Adipocyte (in vitro differentiated cells): ENCODE results near the gene USB1.
A peak's percentile ranks its signal among the peaks of the same experiment; 100 is the strongest.
"Not testable (repeated sequence)": the region's sequence is repeated elsewhere in the genome, so short reads cannot be mapped to it uniquely, and the experiment has no call there.

Experiments
- DNase-seq: peaks from one replicate; pipeline ENCODE4 v3.0.0-alpha.2; 2015; ENCODE audit warnings: low read depth
- H3K27me3 ChIP-seq: replicated peaks from 2 replicates; pipeline ENCODE4 v1.7.0; 2013; ENCODE audit warnings: mild to moderate bottlenecking, low read length, moderate library complexity; ENCODE audit not compliant: control insufficient read depth, insufficient read depth
- H3K36me3 ChIP-seq: 2 replicates; pipeline ENCODE4 v1.7.0; 2013; ENCODE audit warnings: low read length, mild to moderate bottlenecking, moderate library complexity; ENCODE audit not compliant: control insufficient read depth, insufficient read depth, severe bottlenecking
- H3K4me1 ChIP-seq: 2 replicates; pipeline ENCODE4 v1.7.0; 2013; ENCODE audit warnings: mild to moderate bottlenecking, low read length, moderate library complexity; ENCODE audit not compliant: control insufficient read depth, insufficient read depth
- H3K4me3 ChIP-seq: 2 replicates; pipeline ENCODE4 v1.7.0; 2013; ENCODE audit warnings: mild to moderate bottlenecking, low read length, moderate library complexity
- H3K9ac ChIP-seq: 2 replicates; pipeline ENCODE4 v1.7.0; 2013; ENCODE audit warnings: mild to moderate bottlenecking, low read length, moderate library complexity
- H3K9me3 ChIP-seq: 2 replicates; pipeline ENCODE4 v1.7.0; 2013; ENCODE audit warnings: mild to moderate bottlenecking, low read length, moderate library complexity; ENCODE audit not compliant: control insufficient read depth

The USB1 gene

DNA sequence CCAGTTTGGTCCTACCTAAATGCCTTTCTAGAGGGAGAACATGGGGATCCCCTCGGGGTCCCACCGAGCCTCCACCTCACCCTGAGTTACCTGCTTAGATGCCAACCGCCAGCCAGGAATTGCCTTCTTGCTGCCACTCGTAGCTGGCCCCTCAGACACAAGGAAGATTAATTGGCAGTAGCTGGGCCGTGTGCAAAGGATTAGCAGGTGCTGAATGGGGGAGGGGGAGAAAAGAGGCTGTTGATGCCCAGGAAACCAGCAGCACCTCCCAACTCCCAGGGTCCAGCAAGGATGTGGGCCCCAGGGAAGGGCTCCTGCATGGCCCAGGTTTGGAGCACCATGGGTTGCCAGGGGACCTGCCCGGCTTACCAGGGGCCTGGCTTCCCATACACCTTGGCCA lies 30.2 kb upstream of the USB1 start, which contains the start of gene CNGB1:
TSS of gene CNGB1 (minus strand) at position 159 of the 400 bp plus-strand sequence. CDS start 3,842 bp downstream, outside the sequence.
- H3K27me3 ChIP-seq = peaks cover 65% of the 10 kb centered on the region
- H3K4me3 ChIP-seq = no peak within 1 kb of the TSS
- peaks cover 5% of the 10 kb centered on the region for H3K4me1 ChIP-seq
- H3K9ac ChIP-seq = no peak within 1 kb of the TSS
- DNase-seq = no peak
- H3K9me3 ChIP-seq = no peaks in the 10 kb centered on the region
- H3K36me3 ChIP-seq = no peaks in the 10 kb centered on the region

DNA sequence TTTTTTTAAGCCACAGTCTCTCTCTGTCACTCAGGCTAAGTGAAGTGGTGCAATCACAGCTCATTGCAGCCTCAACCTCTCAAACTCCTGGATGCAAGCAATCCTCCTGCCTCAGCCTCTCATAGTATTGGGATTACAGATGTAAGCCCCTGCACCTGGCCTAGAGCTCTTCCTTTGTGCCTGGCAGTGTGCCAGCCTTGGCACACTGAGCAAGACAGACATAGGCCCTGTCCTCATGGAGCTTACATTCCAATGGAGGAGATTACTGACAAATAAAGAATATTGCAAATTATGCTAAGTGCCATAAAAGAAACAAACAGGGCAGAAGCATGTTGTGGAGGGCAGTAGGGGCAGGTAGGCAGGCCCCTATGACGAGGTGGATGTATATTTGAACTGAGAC lies 29.4 kb upstream of the USB1 start:
- H3K9ac ChIP-seq = no peak overlapping the region
- no peaks in the 10 kb centered on the region for H3K4me1 ChIP-seq
- peaks cover 69% of the 10 kb centered on the region for H3K27me3 ChIP-seq
- no peaks in the 10 kb centered on the region for H3K9me3 ChIP-seq
- DNase-seq = no peak
- H3K4me3 ChIP-seq = no peak overlapping the region
- H3K36me3 ChIP-seq = no peaks in the 10 kb centered on the region

DNA sequence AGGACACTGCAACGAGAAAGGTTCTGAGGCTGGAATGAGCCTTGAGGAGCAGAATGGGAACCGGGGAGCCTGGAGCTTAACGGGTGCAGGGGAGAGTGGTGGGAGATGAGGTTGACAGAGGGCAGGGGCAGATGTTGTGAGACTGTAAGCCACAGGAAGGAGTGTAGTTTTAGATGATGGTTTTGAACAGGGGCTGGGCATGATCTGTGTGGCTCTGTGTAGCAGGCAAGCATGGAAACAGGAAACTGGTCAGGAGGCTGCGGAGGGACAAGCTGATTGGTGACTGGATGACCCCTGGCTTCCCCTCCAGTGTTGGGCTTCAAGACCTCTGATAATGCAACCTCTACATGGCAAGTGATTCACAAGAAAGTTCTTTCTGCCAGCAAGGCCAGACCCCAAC lies 28.9 kb upstream of the USB1 start:
- H3K9ac ChIP-seq = no peak overlapping the region
- DNase-seq = no peak
- peaks cover 72% of the 10 kb centered on the region for H3K27me3 ChIP-seq
- H3K4me1 ChIP-seq = no peaks in the 10 kb centered on the region
- no peaks in the 10 kb centered on the region for H3K36me3 ChIP-seq
- H3K4me3 ChIP-seq = no peak overlapping the region
- H3K9me3 ChIP-seq = no peaks in the 10 kb centered on the region

DNA sequence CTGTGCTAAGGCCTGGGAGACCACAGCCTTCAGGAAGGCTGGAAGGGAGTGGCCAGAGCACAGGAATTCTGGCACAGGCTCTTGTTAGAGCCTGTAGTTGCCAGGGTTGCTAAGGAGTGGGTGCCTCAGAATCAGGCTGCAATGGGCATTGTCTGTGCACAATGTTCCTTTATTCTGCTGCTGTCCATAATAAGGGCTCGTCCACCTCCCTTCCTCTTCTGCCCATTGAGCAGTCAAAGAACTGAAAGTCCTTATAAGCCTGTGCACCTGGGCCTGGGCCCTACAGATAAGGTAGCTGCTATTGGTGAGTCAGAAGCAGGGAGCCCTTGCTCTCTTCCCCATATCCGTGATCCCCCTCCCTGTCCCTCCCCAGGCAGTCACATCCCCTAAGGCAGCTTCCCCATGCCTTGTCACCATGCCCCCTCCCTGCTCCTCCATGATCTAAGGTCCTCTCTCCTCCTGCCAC lies 24.8 kb upstream of the USB1 start:
- no peak overlapping the region for H3K9ac ChIP-seq
- peaks cover 70% of the 10 kb centered on the region for H3K27me3 ChIP-seq
- no peaks in the 10 kb centered on the region for H3K9me3 ChIP-seq
- no peak overlapping the region for H3K4me3 ChIP-seq
- peak; percentile 30 for DNase-seq
- H3K4me1 ChIP-seq = no peaks in the 10 kb centered on the region
- no peaks in the 10 kb centered on the region for H3K36me3 ChIP-seq

DNA sequence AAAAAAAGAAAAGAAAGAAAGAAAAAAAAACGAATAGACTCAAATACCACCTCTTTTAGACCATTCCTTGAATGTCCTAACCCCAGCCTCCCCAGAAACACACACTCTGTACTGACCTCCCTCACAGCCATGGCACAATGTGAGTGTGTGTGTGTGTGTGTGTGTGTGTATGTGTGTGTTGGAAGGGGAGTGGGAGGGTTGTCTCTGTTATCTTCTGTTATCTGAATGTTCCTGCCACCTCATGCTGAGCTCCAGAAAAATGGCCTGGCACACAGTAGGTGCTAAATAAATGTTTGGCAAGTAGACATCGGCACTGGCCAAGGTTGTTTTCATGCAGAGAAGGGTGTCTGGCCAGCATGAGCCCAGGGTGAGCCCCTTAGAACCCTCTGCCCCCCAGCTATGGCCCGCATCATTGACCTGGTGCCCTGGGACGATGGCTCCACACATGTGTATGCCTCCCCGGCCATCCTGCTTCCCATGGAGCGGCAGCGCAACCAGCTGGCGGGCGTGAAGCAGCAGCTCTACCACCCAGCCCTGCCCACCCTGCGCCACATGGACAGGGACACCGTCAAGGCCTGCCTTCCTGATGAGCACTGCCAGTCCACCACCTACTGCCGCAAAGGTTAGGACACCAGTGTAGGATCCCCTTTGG lies 23.7 kb upstream of the USB1 start:
- no peak overlapping the region for H3K9ac ChIP-seq
- H3K4me1 ChIP-seq = no peaks in the 10 kb centered on the region
- peaks cover 67% of the 10 kb centered on the region for H3K27me3 ChIP-seq
- no peaks in the 10 kb centered on the region for H3K36me3 ChIP-seq
- H3K9me3 ChIP-seq = no peaks in the 10 kb centered on the region
- DNase-seq = no peak
- H3K4me3 ChIP-seq = no peak overlapping the region

DNA sequence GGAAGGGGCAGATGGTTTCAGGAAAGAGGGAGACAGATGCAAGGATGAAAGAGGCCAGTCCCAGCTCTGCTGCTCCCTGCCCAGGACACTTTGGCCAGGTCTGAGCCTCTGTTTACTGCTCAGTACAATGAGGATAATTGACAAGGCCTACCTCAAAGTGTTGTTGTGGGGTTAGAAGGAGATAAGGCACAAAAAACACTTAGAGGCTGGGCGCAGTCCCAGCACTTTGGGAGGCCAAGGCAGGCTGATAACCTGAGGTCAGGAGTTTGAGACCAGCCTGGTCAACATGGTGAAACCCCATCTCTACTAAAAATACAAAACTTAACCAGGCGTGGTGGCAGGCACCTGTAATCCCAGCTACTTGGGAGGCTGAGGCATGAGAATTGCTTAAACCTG lies 23.1 kb upstream of the USB1 start:
- not testable (repeated sequence) for H3K36me3 ChIP-seq, DNase-seq, H3K4me3 ChIP-seq, H3K9ac ChIP-seq, H3K9me3 ChIP-seq, H3K4me1 ChIP-seq
- peaks cover 63% of the 10 kb centered on the region for H3K27me3 ChIP-seq

DNA sequence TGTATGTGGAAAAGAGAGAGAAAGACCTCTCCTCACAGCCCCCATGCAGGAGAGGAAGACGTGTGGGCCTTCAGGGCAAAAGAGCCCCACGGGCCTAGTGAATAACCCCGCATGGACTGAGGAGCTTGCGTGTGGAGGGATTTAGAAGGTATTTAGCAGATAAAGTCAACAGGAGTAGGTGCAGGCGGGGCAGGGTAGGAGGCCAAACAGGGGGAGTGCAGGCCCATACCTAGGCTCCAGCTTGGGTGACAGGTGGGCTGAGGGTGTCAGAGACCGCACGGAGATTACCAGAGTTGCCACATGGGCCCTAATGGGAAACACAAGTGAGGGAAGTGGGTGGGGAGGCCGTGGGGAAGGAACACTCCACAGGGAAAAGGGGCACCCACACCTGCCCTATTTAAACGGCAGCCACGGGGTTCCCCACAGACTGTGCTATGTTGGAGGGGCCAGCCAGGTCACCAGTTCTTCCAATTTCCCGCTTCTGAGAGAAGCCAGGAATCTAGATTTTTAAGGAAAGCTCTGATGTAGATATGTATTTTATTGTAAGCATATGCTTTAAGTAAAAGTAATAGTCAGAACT lies 22.1 kb upstream of the USB1 start:
- Histone ChIP-seq H3K36me3 (no peaks in the 10 kb centered on the region), H3K9ac (no peak overlapping the region)
- no peak for DNase-seq

DNA sequence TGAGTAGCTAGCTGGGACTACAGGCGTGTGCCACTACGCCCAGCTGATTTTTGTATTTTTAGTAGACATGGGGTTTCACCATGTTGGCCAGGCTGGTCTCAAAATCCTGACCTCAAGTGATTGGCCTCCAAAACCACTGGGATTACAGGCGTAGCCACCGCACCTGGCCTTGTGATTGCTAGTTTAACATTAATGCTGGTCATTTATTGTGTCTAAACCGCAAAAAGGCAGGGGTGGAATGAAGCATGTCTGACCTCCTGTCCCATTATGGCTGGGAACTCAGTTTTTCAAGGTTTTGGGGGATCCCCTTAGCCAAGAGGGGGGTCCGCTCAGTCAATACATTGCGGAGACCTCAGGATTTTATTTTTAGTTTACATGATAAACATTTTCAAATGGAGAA lies 19.6 kb upstream of the USB1 start:
- DNase-seq = no peak
- no peak overlapping the region for H3K9ac ChIP-seq
- H3K9me3 ChIP-seq = no peaks in the 10 kb centered on the region
- peaks cover 57% of the 10 kb centered on the region for H3K27me3 ChIP-seq
- no peaks in the 10 kb centered on the region for H3K36me3 ChIP-seq
- no peak overlapping the region for H3K4me3 ChIP-seq
- no peaks in the 10 kb centered on the region for H3K4me1 ChIP-seq

More for the DNA sequence above, 22.1 kb upstream of the USB1 start:
- Histone ChIP-seq H3K9me3 (no peaks in the 10 kb centered on the region), H3K27me3 (peaks cover 58% of the 10 kb centered on the region), H3K4me1 (no peaks in the 10 kb centered on the region), H3K4me3 (no peak overlapping the region)

DNA sequence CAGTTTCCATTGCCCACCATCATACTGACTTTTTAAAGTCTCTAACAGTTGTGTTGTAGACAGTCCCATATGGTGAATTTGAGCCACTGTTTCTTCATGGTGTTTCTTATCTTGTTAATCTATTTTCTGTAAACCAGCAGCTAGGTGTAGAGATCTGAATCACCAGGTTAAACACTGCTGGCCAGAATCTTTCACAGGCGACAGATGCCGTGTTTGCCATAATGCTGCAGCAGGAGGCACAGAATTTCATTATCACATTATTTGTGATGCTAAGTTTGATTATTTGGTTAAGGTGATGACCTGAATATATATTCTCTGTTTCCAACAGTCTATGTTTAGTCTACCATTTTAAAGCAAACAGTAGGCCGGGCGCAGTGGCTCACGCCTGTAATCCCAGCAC lies 18.8 kb upstream of the USB1 start:
- no peaks in the 10 kb centered on the region for H3K36me3 ChIP-seq
- no peak for DNase-seq
- H3K9ac ChIP-seq = no peak overlapping the region
- peaks cover 60% of the 10 kb centered on the region for H3K27me3 ChIP-seq
- no peaks in the 10 kb centered on the region for H3K9me3 ChIP-seq
- no peak overlapping the region for H3K4me3 ChIP-seq
- no peaks in the 10 kb centered on the region for H3K4me1 ChIP-seq

DNA sequence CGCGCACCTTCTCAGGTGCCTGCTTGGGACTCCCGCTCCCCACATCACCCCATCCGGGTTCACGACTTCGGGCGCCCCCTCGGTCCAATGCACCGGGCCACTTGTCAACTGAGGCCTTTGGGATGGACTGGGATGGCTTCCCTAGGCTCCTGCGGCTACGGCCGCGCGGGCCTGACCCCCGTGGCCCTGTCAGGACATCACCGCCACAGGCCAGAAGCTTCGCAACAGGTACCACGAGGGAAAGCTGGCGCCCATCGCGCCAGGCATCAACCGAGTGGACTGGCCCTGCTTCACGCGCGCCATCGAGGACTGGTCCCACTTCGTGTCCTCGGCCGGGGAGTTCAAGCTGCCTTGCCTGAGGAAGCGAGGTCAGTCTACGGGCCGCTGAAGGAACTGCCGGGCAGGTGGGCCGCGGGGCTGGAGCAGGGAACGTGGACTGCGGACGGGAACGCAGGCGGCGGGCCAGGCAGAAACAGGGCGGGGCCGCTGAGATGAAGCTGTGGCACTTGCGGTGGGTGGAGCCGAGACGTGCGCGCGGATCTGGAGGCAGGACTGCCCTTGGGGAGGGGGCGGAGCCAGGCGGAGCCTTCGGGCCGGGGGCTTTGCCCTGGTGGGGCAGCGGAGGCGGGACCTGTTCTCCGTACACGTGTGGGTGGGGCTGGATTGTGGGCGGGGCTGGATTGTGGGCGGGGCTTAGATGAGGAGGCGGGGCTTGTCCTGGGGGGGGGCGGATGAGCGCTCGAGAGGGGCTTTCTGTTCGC lies 16.6 kb upstream of the USB1 start:
- H3K27me3 ChIP-seq = peaks cover 54% of the 10 kb centered on the region
- H3K4me1 ChIP-seq = no peaks in the 10 kb centered on the region
- H3K36me3 ChIP-seq = no peaks in the 10 kb centered on the region
- DNase-seq = peak; percentile 66
- H3K9me3 ChIP-seq = no peaks in the 10 kb centered on the region
- no peak overlapping the region for H3K9ac ChIP-seq
- H3K4me3 ChIP-seq = peak overlapping the region; percentile 50
